Upper lobe of right lung (tissue), 1 donor: ENCODE results near the gene CD47. TPM values are rescaled to one million over a fixed set of nuclear protein-coding genes. Genes with fewer than 3 reads are reported as not detected.

Source experiments
- ATAC-seq: fragments of 200-7000 bp; cut with Tn5 transposase; one replicate; pipeline ENCODE4 v1.9.1; 2020; ENCODE audit warnings: mild to moderate bottlenecking, moderate library complexity
- DNase-seq: peaks from one replicate; pipeline ENCODE4 v3.0.0-alpha.2; 2020
- H3K27ac ChIP-seq: fragments of 200-600 bp; one replicate; pipeline ENCODE4 v1.8.0; 2022
- H3K27me3 ChIP-seq: fragments of 200-600 bp; one replicate; pipeline ENCODE4 v1.8.0; 2022; ENCODE audit warnings: mild to moderate bottlenecking
- H3K36me3 ChIP-seq: fragments of 200-600 bp; one replicate; pipeline ENCODE4 v1.8.0; 2022
- H3K4me1 ChIP-seq: fragments of 200-600 bp; one replicate; pipeline ENCODE4 v1.8.0; 2022
- H3K4me3 ChIP-seq: fragments of 200-600 bp; one replicate; pipeline ENCODE4 v1.8.0; 2022; ENCODE audit warnings: mild to moderate bottlenecking
- H3K9me3 ChIP-seq: fragments of 200-600 bp; one replicate; pipeline ENCODE4 v1.8.0; 2022
- CTCF ChIP-seq: fragments of 200-600 bp; IDR thresholded peaks from one replicate; pipeline ENCODE4 v1.8.0; 2022; ENCODE audit warnings: antibody characterized with exemption
- intact Hi-C: fragments of 100-400 bp; cut with DNase I; formaldehyde crosslinking; loops from one replicate; pipeline ENCODE4 v1.11.0; 2022
- long read RNA-seq: library from polyadenylated mRNA; unstranded; transcript quantifications from one replicate; pipeline ENCODE4 v2.0.0, GENCODE V29; 2021
- total RNA-seq: library from RNA; stranded (reverse); fragmentation: NEBNext Ultra II Directional; extraction: Animal tissue kit (Norgen Biotek cat#: 25700); gene quantifications from one replicate; pipeline ENCODE4 v1.2.1, GENCODE V29; 2021
- donor health status: DM: no; HTN: yes; CAD: no; lungs with severe emphysema.

CD47 gene
- 228 TPM for total RNA-seq
- long read RNA-seq, full-length matches to known transcripts: 207 of 317 reads
- long read RNA-seq, partial matches to known transcripts: 12 of 317 reads
- long read RNA-seq, other reads (novel, unspliced or antisense): 98 of 317 reads

GRCh38 chr3:108090701-108091497 lies at the start of gene CD47:
Gene CD47 (minus strand): TSS chr3:108091031. CDS start chr3:108090908, 123 bp downstream.
- intact Hi-C loops: no loop called here
- peak; percentile 98 for DNase-seq

GRCh38 chr3:108137460-108137814 lies 46.6 kb upstream of the CD47 start:
- no peak for TF ChIP-seq CTCF
- peak overlapping the region; percentile 83 for H3K27ac ChIP-seq

More at GRCh38 chr3:108090701-108091497, at the start of gene CD47:
- no peak for TF ChIP-seq CTCF
- peak within 1 kb of the TSS; percentile 89 for H3K4me3 ChIP-seq
- H3K9me3 ChIP-seq: no peaks in the 10 kb centered on the region
- peaks cover 14% of the 10 kb centered on the region for H3K4me1 ChIP-seq
- ATAC-seq: peak; percentile 97
- H3K27ac ChIP-seq: peak within 1 kb of the TSS; percentile 92
- H3K36me3 ChIP-seq: no peaks in the 10 kb centered on the region
- no peaks in the 10 kb centered on the region for H3K27me3 ChIP-seq

GRCh38 chr3:108136561-108137459 lies 46.0 kb upstream of the CD47 start:
- TF ChIP-seq CTCF: no peak
- H3K27me3 ChIP-seq: no peaks in the 10 kb centered on the region
- intact Hi-C loops: no loop called here
- no peaks in the 10 kb centered on the region for H3K9me3 ChIP-seq
- peak; percentile 83 for ATAC-seq
- no peaks in the 10 kb centered on the region for H3K36me3 ChIP-seq
- H3K27ac ChIP-seq: peak overlapping the region; percentile 83
- peaks cover 26% of the 10 kb centered on the region for H3K4me1 ChIP-seq
- no peak for DNase-seq
- H3K4me3 ChIP-seq: no peak overlapping the region

More at GRCh38 chr3:108137460-108137814, 46.6 kb upstream of the CD47 start:
- Histone ChIP-seq H3K36me3 (no peaks in the 10 kb centered on the region), H3K4me3 (no peak overlapping the region), H3K27me3 (no peaks in the 10 kb centered on the region), H3K9me3 (no peaks in the 10 kb centered on the region), H3K4me1 (peaks cover 26% of the 10 kb centered on the region)
- intact Hi-C loops: no loop called here
- no peak for ATAC-seq
- no peak for DNase-seq

- H3K4me1 ChIP-seq: peaks cover 31% of the 10 kb centered on the region
- H3K4me3 ChIP-seq: no peak overlapping the region
- peak overlapping the region; percentile 43 for H3K27ac ChIP-seq
- no peak for TF ChIP-seq CTCF
- DNase-seq: no peak
- no peaks in the 10 kb centered on the region for H3K9me3 ChIP-seq
- ATAC-seq: peak; percentile 3
- intact Hi-C loops: no loop called here
- no peaks in the 10 kb centered on the region for H3K36me3 ChIP-seq
- H3K27me3 ChIP-seq: no peaks in the 10 kb centered on the region
Measured at GRCh38 chr3:108134555-108134880, 43.7 kb upstream of the CD47 start.

- ATAC-seq (peak; percentile 50), DNase-seq (no peak)
- no peaks in the 10 kb centered on the region for H3K36me3 ChIP-seq
- no peak for TF ChIP-seq CTCF
- H3K4me1 ChIP-seq: peaks cover 31% of the 10 kb centered on the region
- H3K27ac ChIP-seq: peak overlapping the region; percentile 43
- intact Hi-C loops: no loop called here
- H3K27me3 ChIP-seq: no peaks in the 10 kb centered on the region
- peak overlapping the region; percentile 2 for H3K4me3 ChIP-seq
- H3K9me3 ChIP-seq: no peaks in the 10 kb centered on the region
Measured at GRCh38 chr3:108133858-108134554, 43.2 kb upstream of the CD47 start.
